Epithelial cell of umbilical artery (primary cell): Measurements from ENCODE around the gene MLLT10. TPM values are rescaled to one million over a fixed set of nuclear protein-coding genes. Genes with fewer than 3 reads are reported as not detected.

Experiments
- total RNA-seq: library from RNA; depleted of rRNA; stranded (reverse); fragments of >200 nt; gene quantifications from 2 replicates; pipeline ENCODE4 v1.2.3, GENCODE V29; 2014

The MLLT10 gene
- total RNA-seq: 18.2 and 31.6 TPM in 2 replicates

DNA sequence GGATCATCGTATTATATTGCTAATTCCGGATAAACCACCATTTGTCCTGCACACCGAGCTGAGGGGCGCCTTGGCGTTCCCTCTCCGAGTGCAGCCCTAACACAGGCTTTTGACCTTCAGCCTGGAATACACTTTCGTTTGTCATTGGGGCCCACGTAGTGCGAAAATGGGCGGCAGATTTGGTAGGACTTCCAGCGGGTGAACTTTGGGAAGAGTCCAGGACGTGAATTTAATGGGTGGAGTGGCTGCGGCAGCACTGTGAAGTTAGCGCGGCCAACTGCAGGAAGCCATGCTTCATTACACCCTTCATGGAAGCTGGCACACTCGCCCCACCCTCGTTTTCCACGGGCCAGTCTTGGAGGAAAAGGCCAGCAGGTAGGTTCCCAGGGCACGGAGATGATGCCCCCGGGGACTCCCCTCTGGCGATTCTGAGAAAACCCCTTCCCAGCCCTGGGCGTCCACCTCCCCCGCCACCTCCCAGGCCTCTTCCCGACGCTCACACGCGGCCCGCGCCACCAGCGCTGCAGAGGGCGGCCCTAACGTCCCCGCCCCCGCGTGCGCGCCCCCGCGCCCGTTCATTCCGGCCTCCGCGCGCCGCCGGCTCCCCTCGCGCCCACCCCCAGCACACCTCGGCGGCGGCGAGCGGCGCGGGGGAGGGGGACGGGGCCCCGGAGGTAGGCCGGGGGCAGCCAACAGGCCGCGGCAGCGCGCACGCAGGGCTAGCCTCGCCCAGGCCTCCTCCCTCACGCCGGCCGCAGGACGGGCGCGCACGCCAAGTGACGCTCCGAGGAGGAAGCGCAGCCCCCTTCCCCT is at the start of gene MLLT10:
Gene MLLT10 (plus strand): TSS at position 766 of the 813 bp plus-strand sequence. CDS start 413 bp downstream, outside the sequence.

DNA sequence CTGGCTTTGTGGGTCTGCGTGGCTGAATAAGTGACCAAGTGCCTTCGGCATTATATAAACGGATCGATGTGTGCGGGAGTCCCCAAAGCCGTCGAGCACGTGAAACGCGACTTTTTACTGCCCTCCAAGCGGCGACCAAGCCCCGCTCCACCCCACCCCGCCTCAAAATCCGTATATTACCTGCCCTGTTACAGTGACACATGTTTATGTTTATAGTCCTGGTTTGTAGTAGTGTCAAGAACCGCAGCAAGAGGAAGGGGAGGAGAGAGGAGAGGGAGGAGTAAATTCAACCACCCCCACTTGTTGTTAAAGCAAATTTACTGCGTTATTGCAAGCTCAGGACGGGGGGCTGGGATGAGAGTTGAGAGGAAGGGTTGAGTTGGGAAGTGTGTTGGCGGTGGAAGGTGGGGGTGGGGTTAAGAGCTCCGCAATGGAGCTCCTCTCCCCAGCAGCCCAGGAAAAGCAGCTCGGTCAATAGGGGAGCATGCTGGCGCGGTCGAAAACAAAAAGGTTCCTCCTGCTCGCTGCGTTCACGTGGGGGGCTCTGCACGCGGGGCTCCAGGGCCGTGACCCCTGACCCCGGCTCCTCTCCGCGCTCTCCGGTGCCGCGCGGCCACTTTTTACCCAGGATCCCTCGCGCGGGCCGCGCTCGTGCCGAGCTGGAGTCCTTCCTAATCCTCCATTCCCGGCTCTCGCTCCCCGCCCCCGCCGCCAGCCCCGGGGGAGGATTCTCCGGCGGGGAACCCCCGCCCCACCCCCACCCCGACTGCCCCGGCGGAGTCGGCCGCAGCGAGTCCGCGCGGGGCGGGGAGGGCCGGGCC is 8.5 kb upstream of the MLLT10 start, which contains the start of gene SKIDA1:
Gene SKIDA1 (minus strand): TSS at position 316 of the 821 bp plus-strand sequence. CDS start 7,860 bp downstream, outside the sequence.

Other genes with a start within 250 kb of the MLLT10 start
- 0.32 and 0.46 TPM in 2 replicates for gene SKIDA1, start 8.6 kb upstream of the MLLT10 start, total RNA-seq